T-helper 1 cell treated with Interleukin-12 subunit alpha and Interleukin-12 subunit beta and Interleukin-4 antibody, amounts not matched to agents 30 μg/mL and 1 μg/mL, for 36 hours (primary cell): Measurements from ENCODE around the gene PNPLA2.

ENCODE experiments used
- H3K27ac Mint-ChIP-seq: one replicate; pipeline ENCODE4 v1.8.0; 2021; ENCODE audit warnings: mild to moderate bottlenecking, mixed read lengths
- H3K27me3 Mint-ChIP-seq: one replicate; pipeline ENCODE4 v1.8.0; 2021; ENCODE audit warnings: low read depth, mixed read lengths
- H3K36me3 Mint-ChIP-seq: one replicate; pipeline ENCODE4 v1.8.0; 2021; ENCODE audit warnings: low read depth, mixed read lengths
- H3K4me1 Mint-ChIP-seq: one replicate; pipeline ENCODE4 v1.8.0; 2021; ENCODE audit warnings: low read depth, mixed read lengths
- H3K4me3 Mint-ChIP-seq: one replicate; pipeline ENCODE4 v1.8.0; 2021; ENCODE audit warnings: mild to moderate bottlenecking, moderate library complexity, mixed read lengths
- H3K9me3 Mint-ChIP-seq: one replicate; pipeline ENCODE4 v1.8.0; 2021; ENCODE audit warnings: mixed read lengths

Gene PNPLA2

GRCh38 chr11:792535-792821 is 26.2 kb upstream of the PNPLA2 start:
- H3K9me3 Mint-ChIP-seq: no peaks in the 10 kb centered on the region
- no peak overlapping the region for H3K4me3 Mint-ChIP-seq
- no peak overlapping the region for H3K27ac Mint-ChIP-seq
- H3K27me3 Mint-ChIP-seq: no peaks in the 10 kb centered on the region
- peaks cover 8% of the 10 kb centered on the region for H3K4me1 Mint-ChIP-seq
- peaks cover 4% of the 10 kb centered on the region for H3K36me3 Mint-ChIP-seq

- peaks cover 8% of the 10 kb centered on the region for H3K4me1 Mint-ChIP-seq
- no peak overlapping the region for H3K4me3 Mint-ChIP-seq
- H3K27me3 Mint-ChIP-seq: no peaks in the 10 kb centered on the region
- no peaks in the 10 kb centered on the region for H3K9me3 Mint-ChIP-seq
- peaks cover 4% of the 10 kb centered on the region for H3K36me3 Mint-ChIP-seq
- no peak overlapping the region for H3K27ac Mint-ChIP-seq
Observed at GRCh38 chr11:792873-793272, 25.8 kb upstream of the PNPLA2 start.

- Mint-ChIP-seq H3K27ac (peak overlapping the region; percentile 45), H3K36me3 (peaks cover 4% of the 10 kb centered on the region), H3K27me3 (no peaks in the 10 kb centered on the region), H3K4me1 (peaks cover 8% of the 10 kb centered on the region), H3K9me3 (no peaks in the 10 kb centered on the region), H3K4me3 (no peak overlapping the region)
Observed at GRCh38 chr11:793556-793955, 25.2 kb upstream of the PNPLA2 start.

GRCh38 chr11:794013-794765 is 24.5 kb upstream of the PNPLA2 start:
- H3K27me3 Mint-ChIP-seq: no peaks in the 10 kb centered on the region
- peaks cover 4% of the 10 kb centered on the region for H3K36me3 Mint-ChIP-seq
- peaks cover 8% of the 10 kb centered on the region for H3K4me1 Mint-ChIP-seq
- H3K4me3 Mint-ChIP-seq: no peak overlapping the region
- H3K27ac Mint-ChIP-seq: peak overlapping the region; percentile 45
- H3K9me3 Mint-ChIP-seq: no peaks in the 10 kb centered on the region

- Mint-ChIP-seq H3K27ac (no peak overlapping the region), H3K4me1 (peaks cover 8% of the 10 kb centered on the region), H3K9me3 (no peaks in the 10 kb centered on the region), H3K27me3 (no peaks in the 10 kb centered on the region), H3K36me3 (peaks cover 4% of the 10 kb centered on the region), H3K4me3 (peak overlapping the region; percentile 48)
Observed at GRCh38 chr11:794766-795633, 23.7 kb upstream of the PNPLA2 start.

- Mint-ChIP-seq H3K36me3 (peaks cover 4% of the 10 kb centered on the region), H3K27me3 (no peaks in the 10 kb centered on the region), H3K27ac (peak overlapping the region; percentile 88), H3K9me3 (no peaks in the 10 kb centered on the region), H3K4me3 (peak overlapping the region; percentile 94), H3K4me1 (peaks cover 8% of the 10 kb centered on the region)
Observed at GRCh38 chr11:795634-796564, 22.8 kb upstream of the PNPLA2 start.

GRCh38 chr11:796565-797295 is 22.0 kb upstream of the PNPLA2 start:
- Mint-ChIP-seq H3K4me3 (peak overlapping the region; percentile 94), H3K9me3 (no peaks in the 10 kb centered on the region), H3K27me3 (no peaks in the 10 kb centered on the region), H3K4me1 (peaks cover 10% of the 10 kb centered on the region), H3K27ac (peak overlapping the region; percentile 88), H3K36me3 (peaks cover 4% of the 10 kb centered on the region)

- peaks cover 4% of the 10 kb centered on the region for H3K36me3 Mint-ChIP-seq
- H3K27me3 Mint-ChIP-seq: no peaks in the 10 kb centered on the region
- peaks cover 10% of the 10 kb centered on the region for H3K4me1 Mint-ChIP-seq
Observed at GRCh38 chr11:797296-798092, 21.2 kb upstream of the PNPLA2 start.

GRCh38 chr11:798093-798713 is 20.5 kb upstream of the PNPLA2 start, which contains the start of gene SLC25A22:
Gene SLC25A22, minus strand, starts transcription at chr11:798281. Its CDS starts 3,275 bp downstream, at chr11:795006.
- Mint-ChIP-seq H3K27me3 (no peaks in the 10 kb centered on the region), H3K9me3 (no peaks in the 10 kb centered on the region), H3K4me3 (peak within 1 kb of the TSS; percentile 94), H3K4me1 (peaks cover 10% of the 10 kb centered on the region), H3K36me3 (peaks cover 4% of the 10 kb centered on the region), H3K27ac (peak within 1 kb of the TSS; percentile 88)

More at GRCh38 chr11:797296-798092, 21.2 kb upstream of the PNPLA2 start:
- peak overlapping the region; percentile 88 for H3K27ac Mint-ChIP-seq
- no peaks in the 10 kb centered on the region for H3K9me3 Mint-ChIP-seq
- H3K4me3 Mint-ChIP-seq: peak overlapping the region; percentile 94

- no peaks in the 10 kb centered on the region for H3K9me3 Mint-ChIP-seq
- no peaks in the 10 kb centered on the region for H3K27me3 Mint-ChIP-seq
- H3K36me3 Mint-ChIP-seq: peaks cover 2% of the 10 kb centered on the region
- no peak overlapping the region for H3K27ac Mint-ChIP-seq
- H3K4me3 Mint-ChIP-seq: no peak overlapping the region
- H3K4me1 Mint-ChIP-seq: peaks cover 12% of the 10 kb centered on the region
Observed at GRCh38 chr11:799641-800316, 18.9 kb upstream of the PNPLA2 start.

GRCh38 chr11:800473-800872 is 18.2 kb upstream of the PNPLA2 start:
- Mint-ChIP-seq H3K9me3 (no peaks in the 10 kb centered on the region), H3K36me3 (peaks cover 2% of the 10 kb centered on the region), H3K27ac (no peak overlapping the region)

GRCh38 chr11:801097-801780 is 17.5 kb upstream of the PNPLA2 start:
- peaks cover 11% of the 10 kb centered on the region for H3K4me1 Mint-ChIP-seq
- no peak overlapping the region for H3K27ac Mint-ChIP-seq
- peak overlapping the region; percentile 37 for H3K4me3 Mint-ChIP-seq
- no peaks in the 10 kb centered on the region for H3K36me3 Mint-ChIP-seq
- H3K27me3 Mint-ChIP-seq: no peaks in the 10 kb centered on the region
- H3K9me3 Mint-ChIP-seq: no peaks in the 10 kb centered on the region

More at GRCh38 chr11:800473-800872, 18.2 kb upstream of the PNPLA2 start:
- H3K4me3 Mint-ChIP-seq: no peak overlapping the region
- H3K27me3 Mint-ChIP-seq: no peaks in the 10 kb centered on the region
- H3K4me1 Mint-ChIP-seq: peaks cover 13% of the 10 kb centered on the region
